ENCODE measurements around the gene BCKDK.
"Not testable (repeated sequence)": the region's sequence is repeated elsewhere in the genome, so short reads cannot be mapped to it uniquely, and the experiment has no call there.

The BCKDK gene

GRCh38 chr16:31132303-31132979 is 24.3 kb downstream of the BCKDK start:
- no peak for DNase-seq (ENCODE audit: low read depth)
- no peak overlapping the region for H3K4me3 ChIP-seq (replicated peaks; ENCODE audit: low read depth, low read length)
- TF ChIP-seq, protein P1, sequence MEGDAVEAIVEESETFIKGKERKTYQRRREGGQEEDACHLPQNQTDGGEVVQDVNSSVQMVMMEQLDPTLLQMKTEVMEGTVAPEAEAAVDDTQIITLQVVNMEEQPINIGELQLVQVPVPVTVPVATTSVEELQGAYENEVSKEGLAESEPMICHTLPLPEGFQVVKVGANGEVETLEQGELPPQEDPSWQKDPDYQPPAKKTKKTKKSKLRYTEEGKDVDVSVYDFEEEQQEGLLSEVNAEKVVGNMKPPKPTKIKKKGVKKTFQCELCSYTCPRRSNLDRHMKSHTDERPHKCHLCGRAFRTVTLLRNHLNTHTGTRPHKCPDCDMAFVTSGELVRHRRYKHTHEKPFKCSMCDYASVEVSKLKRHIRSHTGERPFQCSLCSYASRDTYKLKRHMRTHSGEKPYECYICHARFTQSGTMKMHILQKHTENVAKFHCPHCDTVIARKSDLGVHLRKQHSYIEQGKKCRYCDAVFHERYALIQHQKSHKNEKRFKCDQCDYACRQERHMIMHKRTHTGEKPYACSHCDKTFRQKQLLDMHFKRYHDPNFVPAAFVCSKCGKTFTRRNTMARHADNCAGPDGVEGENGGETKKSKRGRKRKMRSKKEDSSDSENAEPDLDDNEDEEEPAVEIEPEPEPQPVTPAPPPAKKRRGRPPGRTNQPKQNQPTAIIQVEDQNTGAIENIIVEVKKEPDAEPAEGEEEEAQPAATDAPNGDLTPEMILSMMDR (IDR thresholded peaks at IDR 0.05; ENCODE audit: low read length, missing control alignments), result no peak

- TF ChIP-seq, protein P1 (IDR thresholded peaks at IDR 0.05; ENCODE audit: low read length, missing control alignments), result no peak
- DNase-seq (ENCODE audit: low read depth), result no peak
- H3K4me3 ChIP-seq (replicated peaks; ENCODE audit: low read depth, low read length), result no peak overlapping the region
Measured at GRCh38 chr16:31133046-31133501, 24.9 kb downstream of the BCKDK start.

GRCh38 chr16:31134091-31134571 is 25.9 kb downstream of the BCKDK start:
- TF ChIP-seq, protein P1 (IDR thresholded peaks at IDR 0.05; ENCODE audit: low read length, missing control alignments), result no peak
- DNase-seq (ENCODE audit: low read depth), result no peak
- no peak overlapping the region for H3K4me3 ChIP-seq (replicated peaks; ENCODE audit: low read depth, low read length)

DNA sequence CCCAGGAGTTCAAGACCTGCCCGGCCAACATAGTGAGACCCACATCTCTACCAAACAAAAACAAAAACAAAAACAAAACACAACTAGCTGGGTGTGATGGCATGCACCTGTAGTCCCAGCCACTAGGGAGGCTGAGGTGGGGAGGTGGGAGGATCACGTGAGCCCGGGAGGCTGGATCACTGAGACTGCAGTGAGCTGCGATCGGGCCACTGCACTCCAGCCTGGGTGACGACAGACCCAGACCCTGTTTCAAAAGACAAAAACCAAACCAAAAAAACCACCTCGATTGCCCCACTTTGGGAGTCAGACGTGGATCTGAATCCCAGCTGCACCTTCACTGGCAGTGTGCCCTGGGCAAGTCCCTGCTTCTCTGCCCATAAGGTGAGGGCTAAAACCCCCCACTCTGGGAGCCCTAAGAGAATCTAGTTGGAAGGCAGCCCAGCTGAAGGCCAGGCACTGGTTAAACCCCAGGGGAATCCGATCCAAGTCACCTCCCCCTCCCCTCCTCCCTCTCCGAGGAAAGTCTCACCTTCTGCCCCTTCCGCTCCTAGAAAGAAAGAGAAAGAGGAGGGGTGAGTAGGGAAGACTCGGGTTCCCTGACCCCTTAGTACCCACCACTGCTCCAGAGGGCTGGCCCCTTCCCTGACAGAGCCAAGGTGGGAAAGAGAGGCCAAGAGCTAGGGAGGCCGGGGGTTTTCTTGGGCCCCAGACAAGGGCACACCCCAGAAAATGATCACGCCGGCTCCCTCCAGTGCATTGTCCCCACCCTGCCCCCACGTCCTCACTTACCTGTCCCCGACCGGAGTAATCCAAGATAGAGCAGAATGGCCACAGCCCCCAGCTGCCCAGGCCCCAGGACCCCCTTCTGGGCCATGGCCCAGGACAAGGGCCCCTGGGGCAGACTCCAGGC is 26.7 kb downstream of the BCKDK start:
- no peak for DNase-seq (ENCODE audit: low read depth)
- TF ChIP-seq, protein P1 (IDR thresholded peaks at IDR 0.05; ENCODE audit: low read length, missing control alignments), result no peak
- H3K4me3 ChIP-seq (replicated peaks; ENCODE audit: low read depth, low read length), result no peak overlapping the region

DNA sequence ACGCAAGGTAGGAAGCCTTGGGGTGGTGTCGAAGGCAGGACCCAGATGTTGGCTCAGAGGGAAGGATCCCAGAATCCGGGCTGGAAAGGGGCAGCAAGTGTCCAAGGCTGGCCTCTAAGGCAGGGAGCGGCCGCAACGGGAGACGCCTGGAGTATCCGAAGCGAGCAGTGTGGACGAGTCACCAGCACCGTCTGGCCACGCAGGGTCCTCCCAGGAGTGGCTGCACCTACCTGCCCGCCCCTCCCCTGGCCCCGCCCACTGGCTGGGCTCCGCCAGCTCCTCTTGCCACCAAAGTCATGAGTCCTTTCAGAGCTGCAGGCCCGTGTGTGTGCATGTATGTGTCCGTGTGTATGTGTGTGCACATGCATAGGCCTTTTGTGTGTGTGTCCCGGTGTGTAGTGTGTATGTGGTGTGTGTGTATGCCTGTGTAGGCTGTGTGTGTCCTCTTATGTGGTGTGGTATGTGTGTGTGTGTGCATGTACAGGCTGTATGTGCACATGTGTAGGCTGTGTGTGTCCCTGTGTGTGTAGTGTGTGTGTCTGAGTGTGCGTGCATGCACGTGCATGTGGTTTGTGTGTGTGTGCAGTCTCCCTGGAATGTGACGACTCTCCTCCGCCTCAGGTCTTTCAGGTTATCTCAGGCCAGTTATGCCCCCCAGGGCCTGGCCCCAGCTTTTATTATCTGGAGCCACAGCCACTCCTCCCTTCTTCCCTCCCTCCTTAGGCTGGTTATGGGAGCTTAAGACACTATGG is 27.5 kb downstream of the BCKDK start, which contains the start of gene PRSS8:
Gene PRSS8, minus strand, starts transcription at position 193 of the 752 bp plus-strand sequence. CDS start 229 bp downstream, outside the sequence.
- TF ChIP-seq, protein P1 (IDR thresholded peaks at IDR 0.05; ENCODE audit: low read length, missing control alignments), result no peak
- H3K4me3 ChIP-seq (replicated peaks; ENCODE audit: low read depth, low read length), result no peak within 1 kb of the TSS
- DNase-seq (ENCODE audit: low read depth), result no peak

GRCh38 chr16:31136287-31136662 is 28.1 kb downstream of the BCKDK start:
- TF ChIP-seq, protein P1 (IDR thresholded peaks at IDR 0.05; ENCODE audit: low read length, missing control alignments), result no peak
- H3K4me3 ChIP-seq (replicated peaks; ENCODE audit: low read depth, low read length), result no peak overlapping the region
- no peak for DNase-seq (ENCODE audit: low read depth)

DNA sequence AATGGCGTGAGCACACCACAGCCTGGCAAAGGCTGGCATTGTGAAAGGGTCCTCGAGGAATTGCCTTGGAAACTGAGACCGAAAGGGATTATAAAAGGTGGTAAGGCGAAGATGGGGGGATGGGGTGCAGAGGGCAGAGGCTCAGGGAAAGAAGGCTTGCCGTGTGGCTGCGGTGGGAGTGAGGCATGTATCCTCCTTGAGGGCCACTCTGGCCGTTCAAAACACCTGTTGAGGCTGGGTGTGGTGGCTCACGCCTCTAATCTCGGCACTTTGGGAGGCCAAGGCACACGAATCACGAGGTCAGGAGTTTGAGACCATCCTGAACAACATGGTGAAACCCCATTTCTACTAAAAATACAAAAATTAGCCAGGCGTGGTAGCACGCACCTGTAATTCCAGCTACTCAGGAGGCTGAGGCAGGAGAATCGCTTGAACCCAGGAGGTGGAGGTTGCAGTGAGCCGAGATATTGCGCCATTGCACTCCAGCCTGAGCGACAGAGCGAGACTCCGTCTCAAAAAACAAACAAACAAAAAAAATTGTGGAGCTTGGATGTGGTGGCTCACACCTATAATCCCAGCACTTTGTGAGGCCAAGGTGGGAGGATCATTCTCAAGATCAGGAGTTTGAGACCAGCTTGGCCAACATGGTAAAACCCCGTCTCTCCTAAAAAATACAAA is 28.8 kb downstream of the BCKDK start:
- H3K4me3 ChIP-seq (replicated peaks; ENCODE audit: low read depth, low read length); DNase-seq (ENCODE audit: low read depth): not testable (repeated sequence)
